ENCODE data around the gene TEX11.

TEX11 gene

GRCh38 chrX:70494441-70494840, 414.1 kb downstream of the TEX11 start:
- ATAC-seq (peak; percentile 93), DNase-seq (peak; percentile 27)

GRCh38 chrX:70488856-70489255, 419.7 kb downstream of the TEX11 start:
- DNase-seq (no peak), ATAC-seq (no peak)

DNA sequence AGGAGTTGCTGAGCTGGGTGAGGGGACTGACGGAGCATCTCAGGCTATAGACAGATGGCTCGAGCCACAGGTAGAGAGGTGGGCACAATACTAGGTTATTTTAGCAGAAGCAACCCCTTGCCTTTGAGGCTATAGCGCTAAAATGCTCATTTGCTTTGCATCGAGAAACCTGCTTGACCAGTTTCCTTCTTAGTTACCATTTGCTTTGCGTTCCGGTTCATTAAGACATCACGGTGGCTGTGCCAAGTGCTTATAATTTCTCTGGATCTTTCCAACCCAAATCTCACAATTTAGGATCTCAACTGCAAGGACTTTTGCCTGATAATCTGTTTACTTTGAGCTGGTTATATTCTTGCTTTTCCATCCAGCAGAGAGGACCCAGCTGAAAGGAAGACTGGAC, 423.0 kb downstream of the TEX11 start:
- ATAC-seq (no peak), DNase-seq (no peak)

DNA sequence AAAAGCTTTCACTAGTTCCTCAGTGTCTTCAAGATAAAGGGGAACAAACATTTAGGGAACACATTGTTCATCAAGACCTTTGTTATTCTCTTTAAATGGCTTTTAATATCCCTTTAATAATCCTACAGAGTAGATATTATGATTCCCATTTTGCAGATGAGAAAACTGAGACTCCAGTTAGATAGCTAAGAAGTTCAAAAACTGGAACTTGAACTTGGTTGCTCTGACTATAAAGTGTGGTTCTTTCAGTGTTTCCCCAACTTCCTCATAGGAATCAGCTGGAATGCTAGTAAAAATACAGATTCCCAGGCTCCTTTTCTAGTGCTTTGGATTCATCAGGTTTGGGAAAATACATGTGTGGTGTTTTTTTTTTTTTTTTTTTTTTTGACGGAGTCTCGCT, 426.2 kb downstream of the TEX11 start:
- ATAC-seq (no peak), DNase-seq (no peak)

DNA sequence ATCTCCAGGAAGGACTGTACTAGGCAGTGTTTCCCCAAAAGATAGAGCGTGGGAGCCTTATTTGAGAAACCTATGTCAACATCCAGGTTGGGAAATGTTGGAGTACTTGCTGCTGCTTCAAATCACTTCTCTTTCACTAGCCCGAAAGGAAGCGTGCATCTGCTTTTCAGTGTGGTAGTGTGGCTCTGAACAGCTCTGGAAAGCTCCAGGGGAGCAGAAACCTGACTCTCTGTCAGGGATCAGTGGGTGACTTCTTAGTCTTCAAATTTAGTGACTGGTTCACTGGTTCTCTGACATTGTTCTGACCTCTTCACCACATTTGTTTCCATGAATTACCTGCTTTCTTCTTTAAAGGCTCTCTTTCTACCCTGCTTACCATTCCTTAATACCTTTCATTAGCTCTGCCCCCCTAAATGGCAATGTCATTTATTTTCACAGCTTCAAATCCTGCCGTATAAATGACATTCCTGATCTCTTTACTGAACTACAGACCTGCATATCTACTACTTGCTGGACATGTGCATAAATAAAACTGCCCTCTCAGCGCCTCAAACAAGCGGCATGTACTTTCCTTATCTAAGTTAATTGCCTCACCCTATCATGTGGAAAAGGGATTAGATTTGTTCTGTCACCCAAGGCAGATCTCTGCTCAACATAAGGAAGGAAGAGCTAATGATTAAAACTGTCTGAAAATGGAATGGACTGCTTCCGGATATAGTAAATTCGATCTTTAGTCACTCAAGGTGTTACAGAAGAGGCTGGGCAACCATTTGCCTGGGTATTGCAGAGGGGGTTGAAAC, 426.8 kb downstream of the TEX11 start:
- no peak for DNase-seq
- ATAC-seq, result no peak

DNA sequence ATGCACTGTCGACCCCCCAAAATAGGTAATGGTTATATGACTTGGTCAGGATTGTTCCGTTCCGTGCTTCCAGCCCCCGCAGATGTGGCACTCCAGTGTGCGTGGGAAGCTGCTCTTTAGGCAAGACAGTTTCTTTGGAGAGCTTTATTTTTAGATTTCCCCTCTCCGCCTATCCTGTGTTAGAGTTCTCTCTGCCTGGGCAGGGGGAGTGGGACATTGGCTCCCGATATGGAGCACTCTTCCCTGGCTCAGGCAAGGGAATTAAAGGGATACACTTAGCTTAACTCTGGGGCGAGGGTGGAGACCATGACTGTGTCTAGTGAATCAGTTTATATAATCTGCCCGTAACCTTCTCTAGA, 427.9 kb downstream of the TEX11 start:
- ATAC-seq, result no peak

DNA sequence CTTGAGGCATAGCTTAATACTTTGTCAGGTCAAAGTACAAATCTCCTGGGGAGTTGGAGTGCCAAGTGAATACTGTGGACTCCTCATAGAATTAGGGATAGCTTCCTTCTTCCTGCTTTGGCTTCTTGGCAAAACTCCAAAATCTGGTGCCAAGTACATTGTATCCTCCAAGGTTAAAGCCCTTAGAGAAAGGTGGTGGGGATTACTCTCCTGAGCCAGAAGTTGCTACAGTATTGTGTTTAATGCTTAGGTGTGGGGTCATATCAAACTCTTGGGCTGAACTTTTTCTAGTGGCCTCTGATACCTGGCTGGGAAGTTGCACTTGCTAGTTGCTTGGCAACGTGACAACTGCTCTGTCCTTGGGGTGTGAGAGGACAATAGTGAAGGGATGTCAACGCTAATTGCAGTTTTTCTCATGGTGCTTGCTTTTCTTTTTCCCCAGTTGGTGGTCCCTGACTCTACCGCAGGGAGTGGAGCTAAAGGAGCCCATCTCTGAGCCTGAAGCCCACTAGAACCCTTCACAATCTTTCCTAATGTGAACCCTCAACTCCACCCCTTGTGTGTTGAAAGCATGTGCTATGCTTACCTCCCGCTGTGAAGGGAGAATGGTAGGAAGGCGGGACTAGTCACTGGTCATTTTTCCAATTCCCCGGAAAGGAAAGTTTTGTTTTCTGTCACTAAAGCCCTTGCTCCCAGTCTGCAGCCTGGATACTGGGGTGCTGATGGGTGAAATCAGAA, 428.4 kb downstream of the TEX11 start:
- ATAC-seq (no peak), DNase-seq (no peak)

More for the DNA sequence above, 427.9 kb downstream of the TEX11 start:
- DNase-seq, result no peak

DNA sequence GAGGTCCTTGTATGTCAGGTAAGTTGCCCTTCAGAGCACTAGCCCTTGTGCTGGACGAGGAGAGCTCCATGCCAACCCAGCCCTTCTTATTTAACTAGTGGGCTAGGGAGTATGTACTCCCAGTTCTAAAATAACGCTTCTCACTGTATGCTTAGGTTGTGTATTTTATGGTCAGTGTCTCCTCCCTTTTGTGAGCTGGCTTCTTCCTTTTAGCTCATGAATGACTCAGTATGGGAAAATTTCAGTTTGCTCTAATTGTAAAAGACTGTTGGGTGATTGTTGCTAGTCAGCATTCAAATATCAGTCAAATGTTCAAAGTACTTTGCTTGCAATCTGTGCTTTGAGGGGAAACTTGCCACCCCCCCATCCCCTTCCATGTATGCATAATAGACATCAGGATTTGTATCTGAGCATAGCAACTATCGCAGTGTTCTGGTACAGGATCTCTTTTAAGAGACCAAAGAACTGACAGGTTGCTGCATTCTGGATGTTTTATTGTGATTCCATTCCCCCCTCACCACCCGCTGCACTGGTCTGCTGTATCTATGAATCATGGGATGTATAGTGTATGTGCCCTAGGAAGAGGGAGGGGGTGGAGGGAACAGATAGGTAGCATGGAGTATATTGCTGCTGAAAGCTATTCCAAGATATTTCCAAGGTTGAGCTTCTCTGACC, 429.1 kb downstream of the TEX11 start:
- no peak for ATAC-seq
- no peak for DNase-seq

All from stimulated activated naive CD8-positive, alpha-beta T cell treated with anti-CD3 and anti-CD28 coated beads, Interleukin-15, Interleukin-2, amounts not matched to agents 100 U/mL and 50 U/mL, for 24 hours (primary cell).